ENCODE data around the gene PSME2.

Gene PSME2

GRCh38 chr14:24179961-24180796 is 33.8 kb upstream of the PSME2 start:
- DNase-seq (ENCODE audit: low read depth in 2 of 2) = no peak

GRCh38 chr14:24179294-24179960 is 33.0 kb upstream of the PSME2 start:
- DNase-seq (ENCODE audit: low read depth in 2 of 2) = no peak

DNA sequence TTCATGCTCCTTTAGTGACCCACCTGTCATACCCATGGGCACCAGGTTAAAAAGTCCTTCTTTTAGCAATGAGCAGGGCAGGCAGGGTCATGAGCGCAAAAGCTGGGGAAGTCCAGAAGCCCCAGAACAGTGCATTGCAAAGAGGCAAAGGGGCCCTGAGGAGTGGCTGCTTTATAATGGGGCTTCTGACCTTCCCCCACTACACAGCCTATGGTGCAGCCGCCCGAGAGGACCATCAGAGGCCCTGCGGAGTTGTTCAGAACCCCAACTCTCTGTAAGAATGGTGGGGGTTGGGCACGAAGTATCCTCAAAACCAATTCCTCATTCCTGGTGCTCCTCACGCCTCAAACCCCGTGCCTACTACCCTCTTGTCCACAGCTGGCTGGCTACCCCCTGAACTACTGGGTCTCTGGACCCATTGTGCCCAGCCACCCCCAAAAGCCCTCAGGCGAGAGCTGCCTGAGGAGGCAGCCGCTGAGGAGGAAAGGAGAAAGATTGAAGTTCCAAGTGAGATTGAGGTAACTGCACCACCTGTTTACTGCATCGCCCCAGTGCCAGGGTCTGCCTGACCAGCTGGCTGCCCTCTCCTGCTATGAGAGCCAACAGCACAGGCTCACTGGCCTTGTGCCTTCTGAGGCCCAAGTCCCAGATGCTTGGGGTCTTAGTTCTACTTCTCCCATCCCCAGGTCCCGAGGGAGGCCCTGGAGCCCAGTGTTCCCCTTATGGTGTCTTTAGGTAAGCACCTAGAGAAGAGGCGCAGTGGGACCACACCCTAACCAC is 32.2 kb upstream of the PSME2 start:
- no peak for DNase-seq (ENCODE audit: low read depth in 2 of 2)

DNA sequence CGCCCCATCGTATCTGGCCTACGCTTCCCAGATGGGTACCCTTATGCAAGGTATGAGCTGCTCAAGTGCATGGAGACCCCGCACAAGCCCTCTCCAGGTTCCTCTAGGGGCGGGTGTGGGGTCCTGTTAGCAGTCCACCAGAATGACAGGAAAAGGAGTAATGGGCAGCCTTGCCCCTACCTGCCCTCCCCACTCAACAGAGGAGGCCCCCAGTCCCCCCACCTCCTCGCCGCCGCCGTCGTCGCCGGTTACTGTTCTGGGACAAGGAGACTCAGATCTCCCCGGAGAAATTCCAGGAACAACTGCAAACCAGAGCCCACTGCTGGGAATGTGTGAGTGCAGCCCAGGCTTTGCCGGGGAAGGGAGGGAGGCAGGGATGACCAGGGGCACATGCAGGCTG is 31.5 kb upstream of the PSME2 start:
- DNase-seq (ENCODE audit: low read depth in 2 of 2) = no peak

DNA sequence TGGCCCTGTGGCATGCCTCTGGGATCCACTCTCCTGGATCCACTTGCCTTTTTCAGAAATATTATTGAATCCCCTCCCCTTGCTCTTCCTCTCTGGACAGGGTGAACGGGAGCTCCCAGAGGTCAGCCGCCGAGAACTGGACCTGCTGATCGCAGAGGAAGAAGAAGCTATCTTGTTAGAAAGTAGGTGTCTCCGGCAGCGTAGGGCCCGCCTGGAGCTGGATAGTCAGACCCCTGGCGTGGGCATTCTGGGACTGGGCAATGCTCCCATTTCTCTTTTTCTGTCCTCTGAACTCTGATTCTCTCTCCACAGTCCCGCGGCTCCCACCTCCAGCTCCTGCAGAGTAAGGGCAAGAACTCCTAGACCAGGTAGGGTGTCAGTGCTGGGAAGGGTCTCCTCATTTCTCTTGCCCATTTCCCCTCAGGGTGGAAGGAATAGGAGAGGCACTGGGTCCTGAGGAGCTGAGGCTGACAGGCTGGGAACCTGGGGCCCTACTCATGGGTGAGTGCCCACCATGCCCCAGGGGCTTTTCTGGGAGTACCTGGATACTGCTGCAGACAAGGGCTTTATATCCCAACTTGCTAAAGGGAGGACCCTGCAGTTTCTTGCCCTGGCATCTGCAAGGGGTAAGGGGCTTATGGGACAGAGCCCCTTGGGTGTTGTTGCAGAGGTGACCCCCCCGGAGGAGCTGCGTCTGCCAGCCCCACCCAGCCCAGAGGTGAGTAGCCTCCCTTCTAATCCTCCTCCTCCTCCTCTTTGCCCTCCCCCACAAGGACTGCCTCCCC is 30.8 kb upstream of the PSME2 start:
- DNase-seq (ENCODE audit: low read depth in 2 of 2) = no peak

- DNase-seq (ENCODE audit: low read depth in 2 of 2) = no peak
Measured at GRCh38 chr14:24176599-24176998, 30.2 kb upstream of the PSME2 start.

- no peak for DNase-seq (ENCODE audit: low read depth in 2 of 2)
Measured at GRCh38 chr14:24172871-24173281, 26.5 kb upstream of the PSME2 start.

DNA sequence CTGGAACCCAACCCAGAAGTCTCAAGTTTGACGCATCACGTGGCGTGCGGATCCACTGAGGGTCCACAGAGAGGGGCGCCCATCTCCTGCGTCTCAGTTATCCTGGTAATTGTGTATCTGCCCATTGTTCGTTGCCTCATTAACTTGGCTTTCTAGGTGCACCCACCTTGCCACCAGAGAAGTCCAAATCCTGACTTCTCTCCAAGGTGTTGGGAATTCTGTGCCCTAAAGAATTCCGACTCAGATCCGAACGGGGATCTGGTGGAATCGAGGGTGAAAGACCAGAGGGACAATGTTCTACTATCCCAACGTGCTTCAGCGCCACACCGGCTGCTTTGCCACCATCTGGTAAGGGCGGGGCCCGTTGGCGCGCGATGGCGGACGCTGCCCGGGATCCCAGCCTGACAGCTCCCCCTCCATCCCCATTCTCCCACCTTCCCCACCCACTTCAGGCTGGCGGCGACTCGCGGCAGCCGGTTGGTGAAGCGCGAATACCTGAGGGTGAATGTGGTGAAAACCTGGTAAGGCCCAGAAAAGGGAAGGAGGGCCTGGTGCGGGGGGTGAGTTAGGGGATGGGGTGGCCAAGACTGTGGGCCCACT is 26.0 kb upstream of the PSME2 start:
- no peak for DNase-seq (ENCODE audit: low read depth in 2 of 2)

DNA sequence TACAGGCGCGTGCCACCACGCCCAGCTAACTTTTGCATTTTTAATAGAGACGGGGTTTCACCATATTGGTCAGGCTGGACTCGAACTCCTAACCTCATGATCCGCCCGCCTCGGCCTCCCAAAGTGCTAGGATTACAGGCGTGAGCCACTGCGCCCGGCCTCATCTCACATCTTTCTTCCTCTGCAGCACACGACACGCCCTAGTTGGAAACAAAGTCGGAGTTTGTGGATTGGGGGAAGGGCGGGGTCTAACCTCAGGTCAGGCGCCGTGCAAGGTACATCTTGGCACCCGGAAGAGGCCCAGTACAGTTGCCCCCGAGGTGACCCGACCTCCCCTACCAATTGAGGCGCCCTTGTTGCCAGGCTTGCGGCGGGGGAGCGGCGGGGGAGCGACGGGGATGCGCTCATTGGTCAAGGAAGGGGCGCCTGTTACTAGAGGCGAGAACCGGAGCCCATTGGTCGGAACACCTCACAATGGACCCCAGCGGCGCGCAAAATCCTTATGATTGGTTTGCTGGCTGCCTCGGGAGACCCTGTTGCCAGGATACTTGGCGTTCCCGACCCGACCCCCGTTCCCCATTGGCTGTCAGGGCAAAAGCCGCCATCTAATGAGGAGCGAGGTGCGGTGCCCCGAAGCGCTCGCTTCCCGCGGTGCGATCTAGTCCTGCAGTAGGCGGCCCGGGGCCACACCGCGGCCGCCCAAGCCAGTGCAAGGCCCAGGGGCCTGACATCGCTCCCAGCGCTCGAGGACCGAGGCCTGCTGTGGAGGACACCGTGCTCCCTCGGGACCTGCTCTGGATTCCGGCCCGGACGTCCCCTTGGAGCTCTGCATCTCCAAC is 25.2 kb upstream of the PSME2 start, which contains the start of gene REC8:
Gene REC8 (plus strand): TSS at position 659 of the 839 bp plus-strand sequence. CDS start 473 bp downstream, outside the sequence.
- DNase-seq (ENCODE audit: low read depth in 2 of 2) = peak; percentile 52 to 59

GRCh38 chr14:24167469-24168114 is 21.2 kb upstream of the PSME2 start:
- no peak for DNase-seq (ENCODE audit: low read depth in 2 of 2)

GRCh38 chr14:24165785-24166184 is 19.4 kb upstream of the PSME2 start:
- DNase-seq (ENCODE audit: low read depth in 2 of 2) = no peak

GRCh38 chr14:24164518-24164991 is 18.1 kb upstream of the PSME2 start:
- DNase-seq (ENCODE audit: low read depth in 2 of 2) = no peak

GRCh38 chr14:24162093-24162492 is 15.7 kb upstream of the PSME2 start:
- no peak for DNase-seq (ENCODE audit: low read depth in 2 of 2)

- DNase-seq (ENCODE audit: low read depth in 2 of 2) = peak; percentile 87 to 96
Measured at GRCh38 chr14:24160850-24161804, 14.7 kb upstream of the PSME2 start, which contains the start of gene IRF9. IRF9 (plus strand) TSS chr14:24161265; CDS start chr14:24162145, 880 bp downstream.

GRCh38 chr14:24160499-24160849 is 14.1 kb upstream of the PSME2 start:
- no peak for DNase-seq (ENCODE audit: low read depth in 2 of 2)

- DNase-seq (ENCODE audit: low read depth in 2 of 2) = no peak
Measured at GRCh38 chr14:24159777-24160498, 13.5 kb upstream of the PSME2 start.

- no peak for DNase-seq (ENCODE audit: low read depth in 2 of 2)
Measured at GRCh38 chr14:24157331-24157730, 10.9 kb upstream of the PSME2 start.

GRCh38 chr14:24156840-24157239 is 10.4 kb upstream of the PSME2 start:
- no peak for DNase-seq (ENCODE audit: low read depth in 2 of 2)

All from stimulated activated CD8-positive, alpha-beta memory T cell treated with anti-CD3 and anti-CD28 coated beads, Interleukin-7, amount 100 ng/mL, for 4 hours (primary cell).